Aortic smooth muscle cell (primary cell): ENCODE results near the gene DENND1A. TPM values are rescaled to one million over a fixed set of nuclear protein-coding genes. Genes with fewer than 3 reads are reported as not detected.

Experiments
- total RNA-seq: library from RNA; depleted of rRNA; stranded (reverse); fragments of >200 nt; gene quantifications from 2 replicates; pipeline ENCODE4 v1.2.3, GENCODE V29; 2014

Gene DENND1A
- 12.9 and 15.2 TPM in 2 replicates for total RNA-seq

DNA sequence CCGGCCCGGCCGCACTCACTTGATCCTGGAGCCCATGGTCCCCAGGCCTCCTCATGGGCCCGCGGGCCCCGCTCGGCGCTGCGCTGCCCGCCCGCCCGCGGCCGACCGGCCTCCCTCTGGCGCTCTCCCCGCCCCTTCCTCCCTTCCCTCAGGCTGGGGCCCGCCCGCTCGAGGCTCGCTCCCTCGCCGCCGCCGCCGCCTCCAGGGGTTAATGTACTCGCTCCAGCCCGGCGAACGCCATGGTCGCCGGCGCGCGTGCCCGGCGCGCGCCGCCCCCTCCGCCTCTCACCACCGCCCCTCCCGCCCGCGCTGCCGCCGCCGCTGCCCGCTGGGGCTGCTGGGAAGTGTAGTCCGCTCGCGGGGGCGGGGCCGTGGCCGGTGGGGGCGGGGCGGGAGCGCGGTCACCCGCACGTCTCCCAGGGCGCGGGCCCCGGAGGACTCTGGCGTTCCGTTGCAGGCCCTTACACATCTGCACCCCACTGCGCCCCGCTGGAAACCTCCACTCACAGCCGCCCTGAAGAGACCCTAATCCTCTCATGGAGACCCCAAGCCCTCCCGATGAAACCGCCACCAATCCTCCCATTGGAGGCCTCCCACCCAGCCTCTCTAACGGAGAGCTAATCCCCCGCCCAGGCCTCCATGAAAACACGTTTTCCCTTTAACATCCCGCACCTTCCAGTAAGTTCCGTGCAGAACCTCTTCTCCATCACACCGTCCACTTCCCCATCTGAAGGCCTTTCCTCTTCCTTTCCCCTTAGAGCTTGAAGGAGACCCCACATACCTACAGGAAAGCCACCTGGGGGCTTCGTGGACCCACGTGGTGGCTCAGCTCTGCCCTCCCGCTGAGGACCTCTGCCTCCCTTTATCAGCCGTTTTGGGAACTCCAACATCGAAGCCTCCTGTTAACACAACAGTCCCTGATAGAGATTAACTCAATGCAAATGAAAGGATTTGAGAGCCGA, at the start of gene DENND1A:
Gene DENND1A, minus strand, starts transcription at position 257 of the 962 bp plus-strand sequence. Its CDS starts 221 bp downstream, at position 36.

DNA sequence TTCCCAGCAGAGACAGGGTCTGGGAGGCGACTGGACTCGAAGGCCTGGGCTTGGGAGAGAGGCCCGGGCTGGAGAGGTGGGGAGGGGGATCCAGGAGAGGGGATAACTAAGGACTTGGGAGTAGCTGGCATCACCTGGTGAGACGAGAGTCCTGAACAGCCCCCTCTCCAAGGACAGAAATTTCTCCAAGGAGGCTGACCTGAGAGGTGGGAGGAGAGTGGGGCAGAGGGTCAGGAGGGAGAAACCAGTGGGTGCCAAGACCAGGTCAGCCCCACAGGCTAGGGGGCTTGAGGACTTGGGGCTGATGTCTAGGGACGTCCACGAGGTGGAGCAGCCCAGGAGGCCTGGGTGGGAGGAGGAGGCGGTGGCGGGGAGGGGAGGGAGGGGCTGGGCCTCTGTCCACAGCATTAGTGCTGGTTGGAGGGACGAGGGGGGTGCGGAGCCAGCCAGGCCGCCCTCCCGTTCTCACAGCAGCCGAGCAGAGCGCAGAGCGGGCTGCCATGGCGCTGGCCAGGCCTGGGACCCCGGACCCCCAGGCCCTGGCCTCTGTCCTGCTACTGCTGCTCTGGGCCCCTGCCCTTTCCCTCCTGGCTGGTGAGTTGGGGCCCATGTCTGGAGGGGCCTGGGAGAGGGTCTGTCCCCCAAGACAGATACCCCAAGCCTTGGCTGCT, 574.0 kb downstream of the DENND1A start, which contains the start of gene CRB2:
Gene CRB2, plus strand, starts transcription at position 437 of the 671 bp plus-strand sequence. Its CDS starts 64 bp downstream, at position 501.

Other genes starting within 250 kb of the DENND1A start
- not detected in 2 replicates for gene LHX2, start 81.6 kb upstream of the DENND1A start, total RNA-seq